Measurements from ENCODE around the gene KCNJ16. TPM values are rescaled to one million over a fixed set of nuclear protein-coding genes. Genes with fewer than 3 reads are reported as not detected.

KCNJ16 gene
- total RNA-seq, 1 donor from 2014 or later, result 0.12 TPM

DNA sequence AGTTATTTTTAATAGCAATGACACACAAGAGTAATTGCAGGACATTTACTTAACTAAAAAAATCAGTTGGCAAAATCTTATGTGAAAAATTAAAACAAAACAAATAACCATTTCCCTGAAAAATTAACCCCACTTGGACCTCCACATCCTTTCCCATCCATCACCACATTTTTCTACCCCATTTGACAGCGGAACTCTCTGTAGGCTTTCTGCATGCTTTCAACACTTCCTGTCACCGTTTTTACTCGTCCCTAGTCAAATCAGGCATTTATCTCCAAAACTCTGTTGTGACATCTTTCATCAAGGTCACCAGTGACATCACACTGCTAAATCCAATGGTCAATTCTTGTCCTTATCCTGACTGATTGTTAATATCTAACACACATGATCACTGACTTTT is 27.5 kb downstream of the KCNJ16 start:
- no peaks in the 10 kb centered on the region for H3K9me3 Mint-ChIP-seq
- no peak overlapping the region for H3K4me3 Mint-ChIP-seq

GRCh38 chr17:70104791-70105523 is 29.9 kb downstream of the KCNJ16 start:
- no peaks in the 10 kb centered on the region for H3K36me3 Mint-ChIP-seq (ENCODE audit: low read depth)
- no peak overlapping the region for H3K27ac Mint-ChIP-seq (ENCODE audit: unreplicated experiment)
- no peaks in the 10 kb centered on the region for H3K9me3 Mint-ChIP-seq
- H3K4me3 Mint-ChIP-seq, result no peak overlapping the region
- H3K27me3 Mint-ChIP-seq (ENCODE audit: low read depth), result no peaks in the 10 kb centered on the region
- DNase-seq (ENCODE audit: low read depth, low spot score), result no peak
- TF ChIP-seq CTCF (conservative IDR thresholded peaks at IDR 0.05), result no peak
- peaks cover 3% of the 10 kb centered on the region for H3K4me1 Mint-ChIP-seq

More for the DNA sequence above, 27.5 kb downstream of the KCNJ16 start:
- no peak for DNase-seq (ENCODE audit: low read depth, low spot score)
- Mint-ChIP-seq H3K4me1 (peaks cover 8% of the 10 kb centered on the region), H3K27ac (ENCODE audit: unreplicated experiment) (no peak overlapping the region), H3K36me3 (ENCODE audit: low read depth) (no peaks in the 10 kb centered on the region), H3K27me3 (ENCODE audit: low read depth) (no peaks in the 10 kb centered on the region)
- no peak for TF ChIP-seq CTCF (conservative IDR thresholded peaks at IDR 0.05)

DNA sequence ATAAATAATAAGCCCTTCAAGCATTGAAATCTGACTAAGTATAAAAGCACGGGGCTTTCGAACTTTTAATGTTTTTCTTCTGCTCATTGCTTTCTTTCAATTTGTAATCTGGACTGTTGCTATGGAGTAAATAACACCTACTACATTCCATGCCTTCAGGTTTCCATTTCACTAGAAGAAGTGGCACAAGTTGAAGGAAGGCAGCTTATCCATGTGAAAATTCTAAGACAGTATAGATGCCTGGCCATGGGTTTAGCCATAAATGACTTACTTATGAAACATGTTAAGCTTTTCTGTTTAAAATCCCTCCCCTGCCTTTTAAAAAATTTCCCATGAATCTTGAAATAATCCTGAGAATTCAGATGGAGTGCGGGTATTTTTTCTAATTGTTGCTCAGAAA is 30.6 kb downstream of the KCNJ16 start:
- H3K27ac Mint-ChIP-seq (ENCODE audit: unreplicated experiment), result no peak overlapping the region
- no peak overlapping the region for H3K4me3 Mint-ChIP-seq
- peaks cover 3% of the 10 kb centered on the region for H3K4me1 Mint-ChIP-seq
- no peak for DNase-seq (ENCODE audit: low read depth, low spot score)
- H3K9me3 Mint-ChIP-seq, result no peaks in the 10 kb centered on the region
- H3K36me3 Mint-ChIP-seq (ENCODE audit: low read depth), result no peaks in the 10 kb centered on the region
- no peaks in the 10 kb centered on the region for H3K27me3 Mint-ChIP-seq (ENCODE audit: low read depth)
- TF ChIP-seq CTCF (conservative IDR thresholded peaks at IDR 0.05), result no peak

- no peak overlapping the region for H3K27ac Mint-ChIP-seq (ENCODE audit: unreplicated experiment)
- H3K4me1 Mint-ChIP-seq, result peaks cover 3% of the 10 kb centered on the region
- no peak overlapping the region for H3K4me3 Mint-ChIP-seq
- DNase-seq (ENCODE audit: low read depth, low spot score), result no peak
- TF ChIP-seq CTCF (conservative IDR thresholded peaks at IDR 0.05), result no peak
- H3K36me3 Mint-ChIP-seq (ENCODE audit: low read depth), result peaks cover 2% of the 10 kb centered on the region
- no peaks in the 10 kb centered on the region for H3K27me3 Mint-ChIP-seq (ENCODE audit: low read depth)
- H3K9me3 Mint-ChIP-seq, result peaks cover 5% of the 10 kb centered on the region
Measured at GRCh38 chr17:70106551-70106950, 31.5 kb downstream of the KCNJ16 start.

DNA sequence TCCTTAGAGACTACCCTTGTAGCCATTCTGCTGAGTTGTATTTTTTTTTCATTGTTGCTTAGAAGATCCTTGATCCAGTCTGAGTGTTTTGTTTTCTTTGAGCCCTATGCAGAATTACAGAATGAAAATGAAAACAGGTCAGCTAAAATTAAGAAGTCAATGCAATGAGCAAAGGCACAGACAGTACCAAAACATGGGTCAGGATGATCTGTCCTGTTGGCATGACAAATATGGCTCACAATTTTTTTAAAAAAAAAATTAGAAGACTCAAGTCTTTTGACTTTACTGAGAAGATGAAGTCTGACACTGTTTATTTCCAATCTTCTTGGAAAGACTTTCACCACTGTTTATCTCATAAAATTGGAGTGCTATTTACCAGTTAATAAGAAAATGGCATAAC is 32.4 kb downstream of the KCNJ16 start:
- H3K27me3 Mint-ChIP-seq (ENCODE audit: low read depth), result no peaks in the 10 kb centered on the region
- peaks cover 2% of the 10 kb centered on the region for H3K36me3 Mint-ChIP-seq (ENCODE audit: low read depth)
- no peak for TF ChIP-seq CTCF (conservative IDR thresholded peaks at IDR 0.05)
- peaks cover 5% of the 10 kb centered on the region for H3K9me3 Mint-ChIP-seq
- H3K4me3 Mint-ChIP-seq, result no peak overlapping the region
- no peak for DNase-seq (ENCODE audit: low read depth, low spot score)
- peaks cover 3% of the 10 kb centered on the region for H3K4me1 Mint-ChIP-seq
- no peak overlapping the region for H3K27ac Mint-ChIP-seq (ENCODE audit: unreplicated experiment)

Data from neural crest cell (in vitro differentiated cells).